Measurements from ENCODE around the gene C7orf57. TPM values are rescaled to one million over a fixed set of nuclear protein-coding genes. Genes with fewer than 3 reads are reported as not detected.

Gene C7orf57
- total RNA-seq, 4 donors from 2014 or later = not detected

DNA sequence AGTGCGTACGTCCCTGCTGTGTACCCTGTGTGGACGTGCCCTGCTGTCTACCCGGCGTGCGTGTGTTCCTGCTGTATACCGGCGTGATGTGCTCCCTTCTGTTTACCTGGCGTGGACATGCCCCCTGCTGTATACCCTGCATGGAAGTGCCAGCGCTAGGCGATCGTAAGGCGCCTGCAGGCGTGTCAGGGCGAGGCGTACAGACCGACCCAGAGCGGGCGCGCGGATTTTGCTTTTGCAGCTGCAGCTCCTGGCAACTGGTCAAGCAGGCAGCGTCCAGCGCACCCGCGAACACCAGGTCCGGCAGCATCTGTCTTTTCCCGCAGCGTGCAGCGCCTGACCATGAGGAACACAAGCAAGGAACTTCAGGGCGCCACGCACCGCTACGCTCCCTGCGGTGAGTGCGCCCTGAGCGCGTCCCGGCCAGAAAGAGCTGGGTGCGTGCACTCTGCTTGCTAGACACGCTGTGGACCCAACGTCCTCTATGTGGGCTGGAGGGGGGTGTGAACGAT is 680 bp downstream of the C7orf57 start:
- TF ChIP-seq POLR2A (IDR thresholded peaks at IDR 0.05) (no peak), POLR2AphosphoS5 (IDR thresholded peaks at IDR 0.05) (no peak), EP300 (IDR thresholded peaks at IDR 0.05) (no peak)
- TF ChIP-seq, protein P1, sequence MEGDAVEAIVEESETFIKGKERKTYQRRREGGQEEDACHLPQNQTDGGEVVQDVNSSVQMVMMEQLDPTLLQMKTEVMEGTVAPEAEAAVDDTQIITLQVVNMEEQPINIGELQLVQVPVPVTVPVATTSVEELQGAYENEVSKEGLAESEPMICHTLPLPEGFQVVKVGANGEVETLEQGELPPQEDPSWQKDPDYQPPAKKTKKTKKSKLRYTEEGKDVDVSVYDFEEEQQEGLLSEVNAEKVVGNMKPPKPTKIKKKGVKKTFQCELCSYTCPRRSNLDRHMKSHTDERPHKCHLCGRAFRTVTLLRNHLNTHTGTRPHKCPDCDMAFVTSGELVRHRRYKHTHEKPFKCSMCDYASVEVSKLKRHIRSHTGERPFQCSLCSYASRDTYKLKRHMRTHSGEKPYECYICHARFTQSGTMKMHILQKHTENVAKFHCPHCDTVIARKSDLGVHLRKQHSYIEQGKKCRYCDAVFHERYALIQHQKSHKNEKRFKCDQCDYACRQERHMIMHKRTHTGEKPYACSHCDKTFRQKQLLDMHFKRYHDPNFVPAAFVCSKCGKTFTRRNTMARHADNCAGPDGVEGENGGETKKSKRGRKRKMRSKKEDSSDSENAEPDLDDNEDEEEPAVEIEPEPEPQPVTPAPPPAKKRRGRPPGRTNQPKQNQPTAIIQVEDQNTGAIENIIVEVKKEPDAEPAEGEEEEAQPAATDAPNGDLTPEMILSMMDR (IDR thresholded peaks at IDR 0.05) = no peak
- peaks cover 16% of the 10 kb centered on the region for H3K4me1 ChIP-seq
- peak overlapping the region; percentile 50 for H3K4me3 ChIP-seq
- peak in 1 of 2 donors; percentile 80 for DNase-seq (ENCODE audit: low spot score in 2 of 2)
- under 1% methylated on average over 10 of the region's 42 CpGs for WGBS
- H3K27me3 ChIP-seq = peaks cover 24% of the 10 kb centered on the region
- H3K36me3 ChIP-seq = no peaks in the 10 kb centered on the region
- H3K9me3 ChIP-seq = no peaks in the 10 kb centered on the region
- no peak overlapping the region for H3K27ac ChIP-seq

DNA sequence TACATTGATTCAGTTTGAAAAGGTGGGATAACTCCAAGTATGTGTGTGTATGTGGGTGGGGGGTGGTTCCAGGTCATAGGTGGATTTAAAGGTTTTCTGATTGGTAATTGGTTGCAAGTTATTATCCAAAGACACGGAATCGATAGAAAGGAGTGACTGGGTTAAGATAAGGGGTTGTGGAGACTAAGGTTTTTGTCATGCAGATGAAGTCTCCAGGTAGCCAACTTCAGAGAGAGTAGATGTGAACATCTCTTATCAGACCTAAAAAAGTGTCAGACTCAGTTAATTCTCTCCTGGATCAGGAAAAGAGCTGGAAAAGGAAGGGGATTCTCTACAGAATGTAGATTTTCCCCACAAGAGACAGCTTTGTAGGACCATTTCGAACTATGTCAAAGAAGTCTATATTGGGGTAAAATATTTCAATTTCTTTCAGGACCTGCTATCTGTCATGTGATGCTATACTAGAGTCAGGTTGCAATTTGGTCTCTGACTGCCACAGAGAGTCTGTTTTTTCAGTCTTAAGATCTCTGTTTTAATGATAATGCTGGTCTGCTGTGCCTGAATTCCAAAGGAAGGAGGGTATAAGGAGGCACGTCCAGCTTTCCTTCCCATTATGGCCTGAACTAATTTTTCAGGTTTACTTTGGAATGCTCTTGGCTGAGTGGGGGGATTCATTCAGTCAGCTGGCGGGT is 3.6 kb downstream of the C7orf57 start:
- H3K27me3 ChIP-seq = peaks cover 16% of the 10 kb centered on the region
- H3K9me3 ChIP-seq = no peaks in the 10 kb centered on the region
- H3K4me3 ChIP-seq = no peak overlapping the region
- TF ChIP-seq POLR2AphosphoS5 (IDR thresholded peaks at IDR 0.05) (no peak), POLR2A (IDR thresholded peaks at IDR 0.05) (no peak), EP300 (IDR thresholded peaks at IDR 0.05) (no peak)
- TF ChIP-seq, protein P1 (IDR thresholded peaks at IDR 0.05) = no peak
- no peaks in the 10 kb centered on the region for H3K36me3 ChIP-seq
- no peak for DNase-seq (ENCODE audit: low spot score in 2 of 2)
- H3K27ac ChIP-seq = no peak overlapping the region
- H3K4me1 ChIP-seq = peaks cover 16% of the 10 kb centered on the region
- 67% methylated on average over 5 of the region's 5 CpGs for WGBS

DNA sequence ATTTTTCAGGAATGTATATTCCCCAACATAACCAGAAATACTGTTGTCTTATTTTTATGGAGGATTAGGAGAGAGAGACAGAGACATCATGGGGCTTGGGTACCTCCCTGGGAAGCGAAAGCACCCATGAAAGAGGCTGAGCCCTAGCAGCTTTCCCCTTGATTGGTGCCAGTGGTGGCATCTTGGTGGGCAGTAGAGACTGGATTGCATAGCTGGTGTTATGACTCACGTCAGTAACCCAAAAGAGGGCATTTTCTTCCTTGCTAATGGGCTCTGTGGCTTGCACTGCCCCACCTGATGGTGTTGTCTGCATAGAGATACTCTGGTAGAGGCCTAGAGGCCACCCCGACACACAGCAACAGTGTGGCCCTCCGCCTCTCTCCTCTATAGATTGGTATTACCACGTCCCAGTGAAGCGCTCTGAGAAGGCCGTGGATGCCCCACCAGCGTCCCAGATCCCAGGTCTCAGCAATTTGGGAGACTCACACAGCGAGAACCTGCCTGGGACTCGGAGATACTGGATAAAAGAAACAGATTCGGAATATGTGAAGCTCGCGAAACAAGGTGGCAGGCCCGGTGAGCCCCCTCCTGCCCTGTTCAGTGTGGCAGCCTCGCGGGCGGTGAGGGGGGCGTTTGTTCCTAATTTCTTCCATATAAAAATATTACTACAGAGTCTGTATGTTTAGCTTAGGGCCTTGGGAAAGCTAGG is 5.8 kb downstream of the C7orf57 start:
- 88% methylated on average over 18 of the region's 18 CpGs for WGBS
- Histone ChIP-seq H3K4me1 (peaks cover 2% of the 10 kb centered on the region), H3K27ac (no peak overlapping the region), H3K27me3 (peaks cover 2% of the 10 kb centered on the region), H3K36me3 (no peaks in the 10 kb centered on the region), H3K4me3 (no peak overlapping the region), H3K9me3 (no peaks in the 10 kb centered on the region)
- DNase-seq (ENCODE audit: low spot score in 2 of 2) = no peak
- TF ChIP-seq, protein P1 (IDR thresholded peaks at IDR 0.05) = no peak
- TF ChIP-seq POLR2A (IDR thresholded peaks at IDR 0.05) (no peak), EP300 (IDR thresholded peaks at IDR 0.05) (no peak), POLR2AphosphoS5 (IDR thresholded peaks at IDR 0.05) (no peak)

DNA sequence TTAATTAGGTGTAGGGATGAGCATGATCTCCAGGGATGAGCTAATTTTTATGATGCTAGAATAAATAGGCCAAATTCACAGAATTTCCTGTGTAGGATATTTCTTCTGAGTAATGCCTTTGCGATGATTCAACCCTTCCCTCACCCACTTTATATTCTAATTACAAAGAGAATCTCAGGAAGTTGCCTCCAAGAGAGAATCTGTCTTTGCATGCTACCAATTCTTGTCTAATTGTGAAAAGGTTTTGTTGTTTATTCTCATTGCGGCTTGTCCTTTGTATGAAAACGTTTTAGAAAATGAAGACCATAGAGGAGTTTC is 6.3 kb downstream of the C7orf57 start:
- DNase-seq (ENCODE audit: low spot score in 2 of 2) = no peak
- H3K4me1 ChIP-seq = no peaks in the 10 kb centered on the region

More for the DNA sequence above, 6.3 kb downstream of the C7orf57 start:
- TF ChIP-seq POLR2A (IDR thresholded peaks at IDR 0.05) (no peak), POLR2AphosphoS5 (IDR thresholded peaks at IDR 0.05) (no peak), EP300 (IDR thresholded peaks at IDR 0.05) (no peak)
- TF ChIP-seq, protein P1 (IDR thresholded peaks at IDR 0.05) = no peak
- Histone ChIP-seq H3K27ac (no peak overlapping the region), H3K4me3 (no peak overlapping the region), H3K9me3 (no peaks in the 10 kb centered on the region), H3K36me3 (no peaks in the 10 kb centered on the region), H3K27me3 (no peaks in the 10 kb centered on the region)
- 72% methylated on average over 3 of the region's 3 CpGs for WGBS

Measured in suprapubic skin (tissue), 4 donors.